Upper lobe of left lung (tissue), 4 donors: Measurements from ENCODE around the gene DUSP12.

ENCODE experiments used
- EP300 ChIP-seq, 4 donors: sonication (generic); formaldehyde crosslinking; IDR thresholded peaks; one replicate each; pipeline ENCODE4 v1.5.1; 2017; ENCODE audit warnings: antibody characterized with exemption in 4 of 4, control low read depth in 2 of 4
- POLR2A ChIP-seq, 4 donors: fragments of 450-650 bp; IDR thresholded peaks; one replicate each; pipeline ENCODE4 v1.5.1; 2016 to 2017; ENCODE audit warnings: antibody characterized with exemption in 4 of 4, mild to moderate bottlenecking in 2 of 4
- POLR2AphosphoS5 ChIP-seq, 2 donors: sonication (generic); formaldehyde crosslinking; IDR thresholded peaks; one replicate each; pipeline ENCODE4 v1.5.1; 2017; ENCODE audit warnings: antibody characterized with exemption in 2 of 2
- TF ChIP-seq, protein P1 (sequence below), 6 experiments: fragments of 450-650 bp in 4 of 6; fragments of 200-600 bp in 2 of 6; sonication (generic) in 2 of 6; IDR thresholded peaks; one replicate each; pipeline ENCODE4 v1.5.1; 2016 to 2019; ENCODE audit warnings: antibody characterized with exemption in 6 of 6

GRCh38 chr1:161790587-161791317, 41.2 kb downstream of the DUSP12 start:
- TF ChIP-seq, protein P1, sequence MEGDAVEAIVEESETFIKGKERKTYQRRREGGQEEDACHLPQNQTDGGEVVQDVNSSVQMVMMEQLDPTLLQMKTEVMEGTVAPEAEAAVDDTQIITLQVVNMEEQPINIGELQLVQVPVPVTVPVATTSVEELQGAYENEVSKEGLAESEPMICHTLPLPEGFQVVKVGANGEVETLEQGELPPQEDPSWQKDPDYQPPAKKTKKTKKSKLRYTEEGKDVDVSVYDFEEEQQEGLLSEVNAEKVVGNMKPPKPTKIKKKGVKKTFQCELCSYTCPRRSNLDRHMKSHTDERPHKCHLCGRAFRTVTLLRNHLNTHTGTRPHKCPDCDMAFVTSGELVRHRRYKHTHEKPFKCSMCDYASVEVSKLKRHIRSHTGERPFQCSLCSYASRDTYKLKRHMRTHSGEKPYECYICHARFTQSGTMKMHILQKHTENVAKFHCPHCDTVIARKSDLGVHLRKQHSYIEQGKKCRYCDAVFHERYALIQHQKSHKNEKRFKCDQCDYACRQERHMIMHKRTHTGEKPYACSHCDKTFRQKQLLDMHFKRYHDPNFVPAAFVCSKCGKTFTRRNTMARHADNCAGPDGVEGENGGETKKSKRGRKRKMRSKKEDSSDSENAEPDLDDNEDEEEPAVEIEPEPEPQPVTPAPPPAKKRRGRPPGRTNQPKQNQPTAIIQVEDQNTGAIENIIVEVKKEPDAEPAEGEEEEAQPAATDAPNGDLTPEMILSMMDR (IDR thresholded peaks at IDR 0.05): no peak
- TF ChIP-seq POLR2A (IDR thresholded peaks at IDR 0.05) (no peak), POLR2AphosphoS5 (IDR thresholded peaks at IDR 0.05) (no peak), EP300 (IDR thresholded peaks at IDR 0.05) (no peak)
